Dedifferentiated amniotic fluid mesenchymal stem cell (primary cell): ENCODE results near the gene CDC14A.

Source experiments
- DNase-seq: peaks from one replicate; pipeline ENCODE4 v3.0.0-alpha.2; 2016; ENCODE audit errors: extremely low spot score

CDC14A gene

DNA sequence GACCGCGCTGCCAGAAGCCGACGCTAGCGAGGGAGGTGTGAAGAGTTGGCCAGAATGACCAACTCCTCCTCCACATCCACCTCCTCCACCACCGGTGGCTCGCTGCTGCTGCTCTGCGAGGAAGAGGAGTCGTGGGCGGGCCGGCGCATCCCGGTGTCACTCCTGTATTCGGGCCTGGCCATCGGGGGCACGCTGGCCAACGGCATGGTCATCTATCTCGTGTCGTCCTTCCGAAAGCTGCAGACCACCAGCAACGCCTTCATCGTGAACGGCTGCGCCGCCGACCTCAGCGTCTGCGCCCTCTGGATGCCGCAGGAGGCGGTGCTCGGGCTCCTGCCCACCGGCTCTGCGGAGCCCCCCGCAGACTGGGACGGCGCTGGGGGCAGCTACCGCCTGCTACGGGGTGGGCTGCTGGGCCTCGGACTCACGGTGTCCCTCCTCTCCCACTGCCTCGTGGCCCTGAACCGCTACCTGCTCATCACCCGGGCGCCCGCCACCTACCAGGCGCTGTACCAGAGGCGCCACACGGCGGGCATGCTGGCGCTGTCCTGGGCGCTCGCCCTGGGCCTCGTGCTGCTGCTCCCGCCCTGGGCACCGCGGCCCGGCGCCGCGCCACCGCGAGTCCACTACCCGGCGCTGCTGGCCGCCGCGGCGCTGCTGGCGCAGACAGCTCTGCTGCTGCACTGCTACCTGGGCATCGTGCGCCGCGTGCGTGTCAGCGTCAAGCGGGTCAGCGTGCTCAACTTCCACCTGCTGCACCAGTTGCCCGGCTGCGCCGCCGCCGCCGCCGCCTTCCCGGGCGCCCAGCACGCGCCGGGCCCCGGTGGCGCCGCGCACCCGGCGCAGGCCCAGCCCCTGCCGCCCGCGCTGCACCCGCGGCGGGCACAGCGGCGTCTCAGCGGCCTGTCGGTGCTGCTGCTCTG lies 186.9 kb downstream of the CDC14A start:
- no peak for DNase-seq

- no peak for DNase-seq
Measured at GRCh38 chr1:100539836-100540536, 187.7 kb downstream of the CDC14A start.

GRCh38 chr1:100542285-100542684 lies 190.0 kb downstream of the CDC14A start:
- DNase-seq, result no peak

GRCh38 chr1:100543640-100544039 lies 191.3 kb downstream of the CDC14A start:
- DNase-seq, result no peak

DNA sequence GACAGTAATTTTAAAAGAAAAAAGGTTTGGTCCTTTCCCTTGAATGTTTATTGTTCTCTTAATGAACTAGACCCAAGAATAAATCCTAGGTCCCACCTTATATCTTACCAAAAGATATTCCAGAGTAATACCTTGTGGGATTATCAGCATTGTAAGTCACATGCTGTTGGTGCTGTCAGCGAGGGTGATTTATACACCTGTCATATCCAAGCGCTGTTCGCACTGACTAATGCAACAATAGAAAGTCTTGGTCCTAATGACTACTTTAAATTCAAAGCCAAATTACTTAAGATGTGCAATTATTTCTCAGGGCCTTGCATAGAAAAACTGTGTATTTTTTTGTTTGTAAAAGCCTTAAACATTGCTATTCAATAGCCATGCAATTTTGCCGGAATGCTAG lies 192.5 kb downstream of the CDC14A start:
- DNase-seq, result no peak

DNA sequence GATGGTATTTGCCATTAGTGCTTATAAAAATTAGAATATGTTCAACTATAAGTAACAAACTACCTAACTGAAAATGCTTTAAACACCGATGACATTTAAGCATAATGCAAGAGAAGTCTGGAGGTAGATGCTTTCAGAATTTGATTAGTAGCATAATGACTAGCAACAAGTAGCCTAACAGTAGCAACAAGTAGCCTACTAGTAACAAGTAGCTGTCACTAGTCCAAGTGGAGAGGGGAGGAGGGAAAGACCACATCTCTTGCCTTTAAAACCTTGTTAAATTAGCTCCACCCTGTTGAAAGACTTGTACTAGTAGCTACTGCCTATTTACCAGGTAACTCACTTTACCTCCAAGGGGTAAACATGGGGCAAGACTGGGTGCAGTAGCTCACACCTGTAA lies 193.5 kb downstream of the CDC14A start:
- DNase-seq, result no peak

DNA sequence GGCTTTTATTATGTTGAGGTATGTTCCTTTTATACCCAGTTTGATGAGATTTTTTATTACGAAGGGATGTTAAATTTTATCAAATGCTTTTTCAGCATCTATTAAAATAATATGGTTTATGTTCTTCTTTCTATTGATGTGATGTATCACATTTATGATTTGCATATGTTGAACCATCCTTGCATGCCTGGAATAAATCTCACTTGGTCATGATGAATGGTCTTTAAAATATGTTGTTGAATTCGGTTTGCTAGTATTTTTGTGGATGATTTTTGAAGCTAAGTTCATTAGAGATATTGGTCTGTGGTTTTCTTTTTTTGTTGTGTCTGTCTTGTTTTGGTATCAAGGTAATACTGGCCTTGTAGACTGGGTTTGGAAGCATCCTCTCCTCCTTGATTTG lies 199.7 kb downstream of the CDC14A start:
- no peak for DNase-seq

DNA sequence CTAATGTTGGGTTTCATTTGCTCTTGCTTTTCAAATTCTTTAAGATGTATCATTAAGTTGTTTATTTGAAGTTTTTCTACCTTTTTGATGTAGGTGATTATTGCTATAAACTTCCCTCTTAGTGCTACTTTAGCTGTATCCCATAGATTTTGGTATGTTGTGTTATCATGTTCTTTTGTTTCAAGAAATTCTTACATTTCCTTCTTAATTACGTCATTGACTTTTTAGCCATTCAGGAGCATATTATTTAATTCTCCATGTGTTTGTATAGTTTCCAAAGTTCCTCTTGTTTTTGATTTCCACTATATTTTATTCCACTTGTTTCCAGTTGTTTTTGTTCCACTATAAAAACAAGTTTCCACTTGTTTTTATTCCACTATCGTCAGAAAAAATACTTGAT lies 200.6 kb downstream of the CDC14A start:
- DNase-seq, result no peak

GRCh38 chr1:100556181-100556580 lies 203.9 kb downstream of the CDC14A start:
- DNase-seq, result no peak

GRCh38 chr1:100556925-100557605 lies 204.8 kb downstream of the CDC14A start:
- no peak for DNase-seq

DNA sequence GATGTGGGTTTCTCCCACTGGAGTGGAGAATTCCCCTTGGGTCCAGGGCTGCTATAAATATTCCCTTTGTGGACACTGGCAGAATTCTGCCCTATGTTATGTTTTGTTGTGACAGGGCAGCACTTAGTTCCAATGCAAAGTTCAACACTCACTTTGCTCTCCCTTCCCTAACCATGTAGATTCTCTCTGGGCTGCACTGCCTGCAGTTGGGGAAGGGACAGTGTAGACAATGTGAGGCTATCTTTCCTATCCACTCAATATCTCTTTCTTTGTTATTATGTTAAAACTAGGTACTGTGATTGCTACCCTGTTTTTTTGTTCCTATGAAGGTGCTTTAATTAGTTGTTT lies 205.3 kb downstream of the CDC14A start:
- DNase-seq, result no peak

DNA sequence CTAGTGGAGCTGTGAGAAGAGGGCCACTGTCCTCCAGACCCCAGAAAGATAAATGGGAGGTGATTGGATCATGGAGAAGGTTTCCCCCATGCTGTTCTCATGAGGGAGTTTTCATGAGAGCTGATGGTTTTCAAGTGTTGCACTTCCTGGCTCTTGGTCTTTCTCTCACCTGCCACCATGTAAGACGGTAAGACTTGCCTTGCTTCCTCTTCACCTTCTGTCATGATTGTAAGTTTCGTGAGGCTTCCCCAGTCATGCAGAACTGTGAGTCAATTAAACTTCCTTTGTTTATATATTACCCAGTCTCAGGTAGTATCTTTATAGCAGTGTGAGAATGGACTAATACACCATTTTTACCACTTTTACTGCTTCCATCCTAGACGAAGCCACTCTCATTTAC lies 213.2 kb downstream of the CDC14A start:
- DNase-seq, result no peak

DNA sequence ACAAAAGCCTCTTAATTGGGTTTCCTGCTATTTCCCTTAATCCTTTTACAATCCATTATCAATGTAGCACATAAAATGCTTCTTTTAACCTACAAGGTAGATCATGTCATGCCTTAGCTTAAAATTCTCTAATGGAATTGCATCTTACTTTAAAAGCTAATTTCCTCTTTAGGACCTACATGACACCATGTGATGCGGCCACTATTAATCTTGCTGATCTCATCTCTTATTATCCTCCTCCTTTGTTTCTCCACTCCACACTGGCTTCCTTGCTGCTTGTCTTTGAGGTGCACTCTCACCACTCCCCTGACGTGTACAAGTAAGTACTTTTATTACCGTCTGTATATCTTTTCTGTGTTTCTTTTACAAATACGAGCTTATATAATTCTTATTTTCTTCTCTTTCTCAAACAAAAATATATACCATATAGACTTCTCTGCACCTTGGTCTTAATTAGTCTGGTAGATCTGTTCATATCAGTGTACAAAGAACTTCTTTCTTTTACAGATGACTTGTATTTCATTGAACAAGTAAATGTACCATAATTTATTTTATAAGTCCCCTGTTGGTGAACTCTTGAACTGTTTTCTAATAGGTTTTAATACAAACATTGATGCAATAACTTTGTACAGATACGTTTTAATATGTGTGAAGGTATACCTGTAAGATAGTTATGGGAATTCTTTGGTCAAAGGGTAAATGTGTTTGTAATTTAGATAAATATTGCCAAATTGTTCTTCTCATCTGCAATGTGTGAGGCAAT lies 213.8 kb downstream of the CDC14A start:
- no peak for DNase-seq

GRCh38 chr1:100567062-100567461 lies 214.8 kb downstream of the CDC14A start:
- no peak for DNase-seq
